GM12801 (cell line): ENCODE measurements around the gene C1QTNF9.

Source experiments
- CTCF ChIP-seq: IDR thresholded peaks from one replicate; pipeline ENCODE4 v1.5.1; 2011; ENCODE audit warnings: control low read depth; ENCODE audit not compliant: insufficient read length; ENCODE audit errors: extremely low read depth

Gene C1QTNF9

GRCh38 chr13:24362435-24362952 lies 53.1 kb downstream of the C1QTNF9 start:
- TF ChIP-seq CTCF, result no peak

- TF ChIP-seq CTCF, result no peak
Observed at GRCh38 chr13:24365191-24365590, 55.8 kb downstream of the C1QTNF9 start.
